Adrenal gland (tissue), 12 donors: ENCODE results near the gene FAM78A. TPM values are rescaled to one million over a fixed set of nuclear protein-coding genes. Genes with fewer than 3 reads are reported as not detected.
"Not testable (repeated sequence)": the region's sequence is repeated elsewhere in the genome, so short reads cannot be mapped to it uniquely, and the experiment has no call there.

Experiments used
- DNase-seq, 7 donors: peaks; one replicate each; pipeline ENCODE4 v3.0.0-alpha.2; 2019 to 2020
- H3K27ac ChIP-seq, 5 donors: fragments of 200-600 bp; sonication (generic) in 4 of 5; 1 replicate in 3 of 5; 2 replicates in 2 of 5; pipeline versions ENCODE4 v1.5.1 to v1.8.0; 2016 to 2020; ENCODE audit warnings: mild to moderate bottlenecking in 1 of 5
- H3K27me3 ChIP-seq: fragments of 200-600 bp; 2 replicates; pipeline ENCODE4 v1.8.0; 2021
- H3K36me3 ChIP-seq, 2 donors: fragments of 200-600 bp; replicated peaks in 1 of 2; 1 replicate in 1 of 2; 2 replicates in 1 of 2; pipeline versions ENCODE4 v1.5.1 to v1.8.0; 2018 to 2022
- H3K4me1 ChIP-seq, 2 donors: fragments of 200-600 bp; replicated peaks in 1 of 2; 1 replicate in 1 of 2; 2 replicates in 1 of 2; pipeline versions ENCODE4 v1.5.1 to v1.8.0; 2018 to 2021
- H3K4me3 ChIP-seq, 4 donors: fragments of 200-600 bp; sonication (generic) in 3 of 4; one replicate each; pipeline ENCODE4 v1.5.1; 2016 to 2018
- H3K9me3 ChIP-seq, 3 donors: fragments of 200-600 bp; sonication (generic) in 1 of 3; replicated peaks in 1 of 3; 1 replicate in 2 of 3; 2 replicates in 1 of 3; pipeline versions ENCODE4 v1.5.1 to v1.8.0; 2016 to 2021
- POLR2A ChIP-seq, 2 donors: fragments of 450-650 bp; IDR thresholded peaks; one replicate each; pipeline ENCODE4 v1.6.1; 2017; ENCODE audit warnings: antibody characterized with exemption in 2 of 2, mild to moderate bottlenecking in 2 of 2, moderate library complexity in 1 of 2
- WGBS, 4 donors: extraction: QIAGEN DNeasy Blood & Tissue Kit in 2 of 4; methylation state at CpG; one replicate each; pipeline versions ENCODE4 v1.1.5 to v1.1.7; 2013 to 2017; 5-methylcytosine and 5-hydroxymethylcytosine counted together
- intact Hi-C, 2 donors: fragments of 100-400 bp; cut with DNase I; formaldehyde crosslinking; loops; one replicate each; pipeline versions ENCODE4 v1.14.1 to v1.15.0; 2022 to 2023
- polyA plus RNA-seq, 3 donors: library from polyadenylated mRNA; stranded (reverse); fragments of 200-250 nt in 2 of 3; fragments of 350-450 nt in 1 of 3; fragmentation: Illumina TruSeq in 1 of 3; extraction: RNeasy Lipid Tissue Mini Kit (QIAGEN cat#74804) in 1 of 3; gene quantifications; one replicate each; pipeline ENCODE4 v1.2.3, GENCODE V29; 2013 to 2014
- total RNA-seq, 9 donors: library from RNA; depleted of rRNA in 4 of 9; stranded (reverse); fragments of >200 nt in 4 of 9; fragments of 120-200 nt in 1 of 9; fragmentation: NEBNext Ultra II Directional in 1 of 9; extraction: Animal tissue kit (Norgen Biotek cat#: 25700) in 1 of 9; gene quantifications; one replicate each; pipeline versions ENCODE4 v1.1.0 to v1.2.4, GENCODE V29; 2013 to 2023
- TF ChIP-seq, protein P1 (sequence below), 6 experiments: fragments of 450-650 bp in 4 of 6; fragments of 200-600 bp in 2 of 6; sonication (generic) in 1 of 6; IDR thresholded peaks; 1 replicate in 5 of 6; 2 replicates in 1 of 6; pipeline versions ENCODE4 v1.5.1 to v1.8.0; 2016 to 2021; ENCODE audit warnings: antibody characterized with exemption in 6 of 6, mild to moderate bottlenecking in 2 of 6, moderate library complexity in 1 of 6
- donor health status: healthy with polysubstance abuse.
- donor health status: Bipolar disorder and iron deficiency.
- donor health status: DM: yes; HTN: yes; CAD: no.
- donor health status: DM: no; HTN: no; CAD: no.
- donor health status: DM: no; HTN: no; CAD: no.
- donor health status: DM: yes; HTN: yes; CAD: no.

FAM78A gene
- total and polyA plus RNA-seq, 12 donors = 1.1 to 11.7 (median 6.5) TPM

DNA sequence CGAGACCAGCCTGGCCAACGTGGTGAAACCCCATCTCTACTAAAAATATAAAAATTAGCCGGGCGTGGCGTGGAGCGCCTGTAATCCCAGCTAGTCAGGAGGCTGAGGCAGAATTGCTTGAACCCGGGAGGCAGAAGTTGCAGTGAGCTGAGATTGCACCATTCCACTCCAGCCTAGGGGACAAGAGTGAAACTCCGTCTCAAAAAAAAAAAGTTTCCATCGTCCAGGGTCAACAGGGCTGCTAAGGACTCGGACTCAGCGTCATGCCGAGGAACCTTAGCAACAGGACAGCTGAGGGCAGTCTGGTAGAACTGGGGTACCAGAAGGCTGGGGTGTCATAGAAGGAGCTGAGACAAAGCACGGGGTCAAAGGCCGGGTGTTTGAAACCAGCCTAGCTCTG is 21.7 kb downstream of the FAM78A start:
- intact Hi-C loops = no loop called here
- DNase-seq = no peak
- Histone ChIP-seq H3K36me3 (no peaks in the 10 kb centered on the region), H3K4me3 (no peak overlapping the region), H3K9me3 (no peaks in the 10 kb centered on the region), H3K27me3 (no peaks in the 10 kb centered on the region), H3K27ac (peak overlapping the region in 3 of 5 donors; percentile 26 to 81 (median 71)), H3K4me1 (peaks cover 0 to 9% of the 10 kb centered on the region in 2 donors)
- 78 to 86% (median 80%) methylated on average over 13 to 14 of the region's 14 CpGs for WGBS, 4 donors
- no peak for TF ChIP-seq POLR2A (IDR thresholded peaks at IDR 0.05)
- TF ChIP-seq, protein P1, sequence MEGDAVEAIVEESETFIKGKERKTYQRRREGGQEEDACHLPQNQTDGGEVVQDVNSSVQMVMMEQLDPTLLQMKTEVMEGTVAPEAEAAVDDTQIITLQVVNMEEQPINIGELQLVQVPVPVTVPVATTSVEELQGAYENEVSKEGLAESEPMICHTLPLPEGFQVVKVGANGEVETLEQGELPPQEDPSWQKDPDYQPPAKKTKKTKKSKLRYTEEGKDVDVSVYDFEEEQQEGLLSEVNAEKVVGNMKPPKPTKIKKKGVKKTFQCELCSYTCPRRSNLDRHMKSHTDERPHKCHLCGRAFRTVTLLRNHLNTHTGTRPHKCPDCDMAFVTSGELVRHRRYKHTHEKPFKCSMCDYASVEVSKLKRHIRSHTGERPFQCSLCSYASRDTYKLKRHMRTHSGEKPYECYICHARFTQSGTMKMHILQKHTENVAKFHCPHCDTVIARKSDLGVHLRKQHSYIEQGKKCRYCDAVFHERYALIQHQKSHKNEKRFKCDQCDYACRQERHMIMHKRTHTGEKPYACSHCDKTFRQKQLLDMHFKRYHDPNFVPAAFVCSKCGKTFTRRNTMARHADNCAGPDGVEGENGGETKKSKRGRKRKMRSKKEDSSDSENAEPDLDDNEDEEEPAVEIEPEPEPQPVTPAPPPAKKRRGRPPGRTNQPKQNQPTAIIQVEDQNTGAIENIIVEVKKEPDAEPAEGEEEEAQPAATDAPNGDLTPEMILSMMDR (IDR thresholded peaks at IDR 0.05) = no peak

DNA sequence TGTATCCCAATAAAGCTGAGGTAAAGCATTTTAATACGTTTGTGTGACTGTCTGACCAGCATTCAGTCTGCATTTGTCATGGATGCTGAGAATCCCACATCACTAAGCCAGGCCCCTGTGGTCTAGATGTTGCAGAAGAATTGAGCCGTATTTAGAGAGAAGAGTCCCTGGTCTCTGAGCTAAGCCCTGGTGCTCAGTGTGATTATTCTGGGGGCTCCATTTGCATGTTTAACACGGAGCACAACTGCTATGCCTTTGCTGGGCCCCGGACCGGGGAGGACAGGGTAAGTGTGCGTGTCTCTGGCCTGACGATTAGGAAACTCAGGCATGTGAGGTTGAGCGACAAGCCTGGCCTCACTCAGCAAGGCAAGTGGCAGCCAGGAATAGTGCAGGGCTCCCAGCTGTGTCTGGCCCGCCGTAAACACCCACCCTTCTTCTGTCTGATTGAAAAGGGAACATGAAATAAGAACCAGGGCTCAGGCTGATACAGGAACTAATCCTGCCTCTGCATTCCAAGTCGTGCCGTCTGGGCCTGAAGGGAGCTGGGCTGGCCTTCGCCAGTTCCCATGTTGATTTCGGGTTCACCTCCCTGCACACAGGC is 22.3 kb downstream of the FAM78A start:
- Histone ChIP-seq H3K4me3 (no peak overlapping the region), H3K4me1 (peaks cover 0 to 9% of the 10 kb centered on the region in 2 donors), H3K36me3 (no peaks in the 10 kb centered on the region), H3K27ac (peak overlapping the region in 3 of 5 donors; percentile 26 to 81 (median 69)), H3K27me3 (no peaks in the 10 kb centered on the region), H3K9me3 (no peaks in the 10 kb centered on the region)
- DNase-seq = peak in 3 of 7 donors; percentile 46 to 57 (median 56)
- TF ChIP-seq, protein P1 (IDR thresholded peaks at IDR 0.05) = no peak
- TF ChIP-seq POLR2A (IDR thresholded peaks at IDR 0.05) = no peak
- WGBS, 4 donors = 73 to 80% (median 78%) methylated on average over 12 to 14 of the region's 14 CpGs
- intact Hi-C loops = no loop called here

DNA sequence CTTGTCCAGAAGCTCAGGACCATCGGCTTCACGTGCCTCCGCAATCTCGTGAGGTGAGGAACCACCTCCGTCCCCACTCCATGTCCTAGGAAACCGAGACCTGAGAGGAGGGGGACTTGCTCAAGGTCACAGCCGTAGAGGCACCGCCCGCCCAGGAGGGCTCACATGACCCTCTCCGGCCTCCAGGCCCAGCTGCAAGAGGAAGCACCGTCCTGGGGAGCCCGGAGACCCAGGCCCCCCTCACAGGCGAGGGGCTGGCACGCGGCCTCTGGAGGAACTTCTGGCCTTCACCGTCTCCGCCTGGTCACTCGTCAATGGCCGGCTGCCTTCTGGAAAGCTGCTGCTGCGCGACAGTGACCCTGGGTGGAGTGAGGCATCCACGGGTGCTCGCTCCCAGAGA is 24.2 kb downstream of the FAM78A start:
- Histone ChIP-seq H3K27me3 (no peaks in the 10 kb centered on the region), H3K4me3 (peak overlapping the region in 1 of 4 donors; percentile 19), H3K27ac (peak overlapping the region in 3 of 5 donors; percentile 16 to 81 (median 69)), H3K4me1 (peaks cover 0 to 9% of the 10 kb centered on the region in 2 donors), H3K36me3 (no peaks in the 10 kb centered on the region), H3K9me3 (no peaks in the 10 kb centered on the region)
- WGBS, 4 donors = 68 to 95% (median 75%) methylated on average over 4 to 23 of the region's 23 CpGs
- no peak for DNase-seq
- no peak for TF ChIP-seq POLR2A (IDR thresholded peaks at IDR 0.05)
- TF ChIP-seq, protein P1 (IDR thresholded peaks at IDR 0.05) = no peak
- intact Hi-C loops = no loop called here

DNA sequence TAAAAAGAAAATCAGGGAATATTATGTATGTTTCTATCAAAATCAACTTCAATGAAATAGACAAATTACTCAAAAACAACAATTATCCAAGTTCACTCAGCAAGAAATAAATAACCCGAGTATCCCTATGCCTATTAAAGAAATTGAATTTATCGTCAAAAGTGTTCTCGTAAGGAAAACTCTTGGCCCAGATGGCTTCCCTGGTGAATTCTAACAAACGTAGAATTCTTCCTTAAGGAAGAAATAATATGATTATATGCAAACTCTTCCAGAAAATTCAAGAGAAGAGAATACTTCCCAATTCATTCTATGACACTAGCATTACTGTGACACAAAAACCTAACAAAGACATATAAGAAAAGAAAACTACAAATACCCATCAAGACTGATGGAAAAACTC is 29.7 kb downstream of the FAM78A start:
- no peak for DNase-seq
- H3K9me3 ChIP-seq = no peaks in the 10 kb centered on the region
- no peaks in the 10 kb centered on the region for H3K27me3 ChIP-seq
- intact Hi-C loops = no loop called here
- no peak for TF ChIP-seq POLR2A (IDR thresholded peaks at IDR 0.05)
- TF ChIP-seq, protein P1 (IDR thresholded peaks at IDR 0.05) = no peak
- no peak overlapping the region for H3K27ac ChIP-seq
- H3K4me1 ChIP-seq = no peaks in the 10 kb centered on the region
- no peaks in the 10 kb centered on the region for H3K36me3 ChIP-seq
- WGBS, 4 donors = 73 to 88% (median 77%) methylated on average over 4 of the region's 4 CpGs
- no peak overlapping the region for H3K4me3 ChIP-seq

DNA sequence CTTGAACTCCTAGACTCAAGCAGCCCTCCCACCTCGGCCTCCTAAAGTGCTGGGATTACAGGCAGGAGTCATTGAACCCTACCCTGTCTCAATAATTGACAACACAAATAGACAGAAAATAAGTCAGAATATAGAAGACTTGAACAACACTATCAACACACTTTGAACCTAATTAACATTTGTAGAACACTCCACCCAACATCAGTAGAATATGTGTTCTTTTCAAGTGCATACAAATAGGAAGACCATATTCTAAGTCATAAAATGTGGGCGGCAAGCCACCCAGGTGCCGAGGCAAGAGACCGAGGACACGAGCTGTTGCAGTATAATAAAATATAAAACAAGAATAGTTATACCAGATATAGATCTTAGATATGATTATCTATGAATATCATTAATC is 32.0 kb downstream of the FAM78A start:
- H3K27me3 ChIP-seq, intact Hi-C loops, H3K27ac ChIP-seq, H3K36me3 ChIP-seq, DNase-seq, H3K4me3 ChIP-seq, H3K9me3 ChIP-seq, H3K4me1 ChIP-seq: not testable (repeated sequence)
- WGBS, 4 donors = 83 to 91% (median 86%) methylated on average over 5 of the region's 5 CpGs
